Measurements from ENCODE around the gene SNX9. TPM values are rescaled to one million over a fixed set of nuclear protein-coding genes. Genes with fewer than 3 reads are reported as not detected.

The SNX9 gene
- total and polyA plus RNA-seq, 2 of the 8 experiments (the other 6 are each of a cell fraction or from before 2014, with no cell fraction given), result 11.8 to 23.2 TPM

- no peak for TF ChIP-seq GTF2F1 (IDR thresholded peaks at IDR 0.05; ENCODE audit: borderline replicate concordance, low read depth, low read length)
Observed at GRCh38 chr6:157982563-157983405, 159.7 kb downstream of the SNX9 start (continued).

Data from H1 (cell line).